ENCODE measurements around the gene ZMYND8. TPM values are rescaled to one million over a fixed set of nuclear protein-coding genes. Genes with fewer than 3 reads are reported as not detected.
A peak's percentile ranks its signal among the peaks of the same experiment; 100 is the strongest.

The ZMYND8 gene
- total and polyA plus RNA-seq, 2 of the 4 experiments (the other 2 are of a cell fraction): 24.0 to 28.2 TPM

GRCh38 chr20:47274401-47275108 lies 81.9 kb downstream of the ZMYND8 start (continued):
- TF ChIP-seq MAZ (IDR thresholded peaks at IDR 0.05; ENCODE audit: borderline replicate concordance, low read depth, low read length) (peak; percentile 54; the same call in 1 of the 2 replicates), RCOR1 (IDR thresholded peaks at IDR 0.05; ENCODE audit: insufficient replicate concordance, low read length) (no peak), MAFK (IDR thresholded peaks at IDR 0.05; ENCODE audit: low read depth, low read length) (peak; percentile 27; the same call in 1 of the 2 replicates)

Data from IMR-90 (cell line).